H1 (cell line): ENCODE results near the gene KIDINS220. TPM values are rescaled to one million over a fixed set of nuclear protein-coding genes. Genes with fewer than 3 reads are reported as not detected.

Experiments
- BCL11A ChIP-seq, 2 experiments: IDR thresholded peaks; one replicate each; pipeline ENCODE4 v1.6.1; 2011; ENCODE audit warnings: low read depth in 2 of 2, low read length in 2 of 2, mild to moderate bottlenecking in 2 of 2
- MAX ChIP-seq: IDR thresholded peaks from 2 replicates; pipeline ENCODE4 v1.6.1; 2012; ENCODE audit warnings: inconsistent platforms
- NRF1 ChIP-seq: IDR thresholded peaks from 2 replicates; pipeline ENCODE4 v1.6.1; 2011; ENCODE audit warnings: mild to moderate bottlenecking, low read depth, low read length, improper control_type of control experiment
- POLR2A ChIP-seq, 2 experiments: IDR thresholded peaks; 1 replicate in 1 of 2; 2 replicates in 1 of 2; pipeline ENCODE4 v1.6.1; 2011; ENCODE audit warnings: low read depth in 2 of 2, low read length in 2 of 2, mild to moderate bottlenecking in 2 of 2; ENCODE audit errors: control extremely low read depth in 1 of 2
- POLR2AphosphoS5 ChIP-seq: IDR thresholded peaks from 2 replicates; pipeline ENCODE4 v1.6.1; 2011; ENCODE audit warnings: low read depth, low read length
- RBBP5 ChIP-seq: IDR thresholded peaks from 2 replicates; pipeline ENCODE4 v1.7.1; 2012; ENCODE audit warnings: low read depth, mild to moderate bottlenecking, inconsistent platforms, low read length, moderate library complexity, borderline replicate concordance
- RXRA ChIP-seq: IDR thresholded peaks from 2 replicates; pipeline ENCODE4 v1.6.1; 2011; ENCODE audit warnings: low read depth, mild to moderate bottlenecking, low read length, moderate library complexity; ENCODE audit not compliant: insufficient read depth
- SRF ChIP-seq: IDR thresholded peaks from 2 replicates; pipeline ENCODE4 v1.6.1; 2011; ENCODE audit warnings: mild to moderate bottlenecking, low read depth, low read length, moderate library complexity
- polyA plus RNA-seq, 7 experiments: library from polyadenylated mRNA; depleted of rRNA in 3 of 7; stranded (reverse) in 5 of 7; unstranded in 2 of 7; fragments of >200 nt in 5 of 7; fragments of 200-250 nt in 2 of 7; gene quantifications; 1 replicate in 5 of 7; 2 replicates in 1 of 7; 4 replicates in 1 of 7; pipeline versions ENCODE4 v1.2.1 to v1.2.3, GENCODE V29; 2011 to 2013; ENCODE audit warnings: missing spikeins in 2 of 7, mixed read lengths in 2 of 7
- total RNA-seq: library from RNA; stranded (reverse); fragmentation: NEBNext Ultra II Directional; extraction: Animal tissue kit (Norgen Biotek cat#: 25700); gene quantifications from 2 replicates; pipeline ENCODE4 v1.2.1, GENCODE V29; 2021

The KIDINS220 gene
- total and polyA plus RNA-seq, 2 of the 8 experiments (the other 6 are each of a cell fraction or from before 2014, with no cell fraction given), result 21.2 to 27.1 TPM

- TF ChIP-seq BCL11A (IDR thresholded peaks at IDR 0.05; ENCODE audit: low read depth in 2 of 2, low read length in 2 of 2) (no peak), POLR2A (IDR thresholded peaks at IDR 0.05; ENCODE audit: control extremely low read depth in 1 of 2, low read depth in 2 of 2, low read length in 2 of 2) (no peak), NRF1 (no peak), RBBP5 (no peak), POLR2AphosphoS5 (no peak), SRF (no peak), MAX (no peak), RXRA (no peak)
Observed at GRCh38 chr2:8861797-8862196, 24.4 kb upstream of the KIDINS220 start (continued).
